Astrocyte of the spinal cord (primary cell): Measurements from ENCODE around the gene GRK5.

ENCODE experiments used
- DNase-seq: peaks from one replicate; pipeline ENCODE4 v3.0.0; 2011; ENCODE audit warnings: low read depth, low spot score
- H3K4me3 ChIP-seq: 2 replicates; pipeline ENCODE4 v1.5.1; 2011; ENCODE audit warnings: low read depth, mild to moderate bottlenecking, low read length, moderate library complexity
- CTCF ChIP-seq: IDR thresholded peaks from 2 replicates; pipeline ENCODE4 v1.5.1; 2012; ENCODE audit warnings: low read depth, mild to moderate bottlenecking, low read length, inconsistent platforms
- in situ Hi-C: cut with HindIII; loops from 2 replicates; pipeline ENCODE4 v1.10.0; 2017; ENCODE audit warnings: low sequenced_read_pairs

The GRK5 gene

GRCh38 chr10:119344381-119344780, 137.0 kb downstream of the GRK5 start:
- no peak overlapping the region for H3K4me3 ChIP-seq
- DNase-seq: no peak
- in situ Hi-C loops: no loop called here
- no peak for TF ChIP-seq CTCF

- H3K4me3 ChIP-seq: no peak overlapping the region
- DNase-seq: no peak
- TF ChIP-seq CTCF: no peak
- in situ Hi-C loops: no loop called here
Observed at GRCh38 chr10:119346095-119346832, 138.9 kb downstream of the GRK5 start.

GRCh38 chr10:119347181-119347974, 140.0 kb downstream of the GRK5 start:
- no peak for DNase-seq
- in situ Hi-C loops: no loop called here
- TF ChIP-seq CTCF: no peak
- no peak overlapping the region for H3K4me3 ChIP-seq

GRCh38 chr10:119348106-119348505, 140.7 kb downstream of the GRK5 start:
- in situ Hi-C loops: no loop called here
- DNase-seq: no peak
- H3K4me3 ChIP-seq: no peak overlapping the region
- TF ChIP-seq CTCF: no peak

GRCh38 chr10:119348516-119349240, 141.3 kb downstream of the GRK5 start:
- peak; percentile 20 for TF ChIP-seq CTCF
- DNase-seq: peak; percentile 88
- in situ Hi-C loops: no loop called here
- H3K4me3 ChIP-seq: no peak overlapping the region

GRCh38 chr10:119349341-119349740, 142.0 kb downstream of the GRK5 start:
- DNase-seq: no peak
- TF ChIP-seq CTCF: no peak
- H3K4me3 ChIP-seq: no peak overlapping the region
- in situ Hi-C loops: no loop called here
